ENCODE results near the gene C4orf50.

C4orf50 gene

GRCh38 chr4:5969777-5970176 is 48.5 kb downstream of the C4orf50 start:
- Histone ChIP-seq H3K27ac (ENCODE audit: low read depth, low read length) (no peak overlapping the region), H3K18ac (ENCODE audit: low read length) (no peak overlapping the region), H2BK5ac (ENCODE audit: low read depth, low read length, poor library complexity) (no peak overlapping the region), H3K79me1 (ENCODE audit: low read length) (no peaks in the 10 kb centered on the region), H4K12ac (ENCODE audit: low read depth, low read length) (no peak overlapping the region), H3K4ac (ENCODE audit: low read depth, low read length) (no peak overlapping the region), H2BK120ac (ENCODE audit: insufficient read depth, low read length, poor library complexity) (no peak overlapping the region), H2AK5ac (ENCODE audit: low read length) (no peak overlapping the region), H3K27me3 (ENCODE audit: insufficient read depth, low read length) (no peaks in the 10 kb centered on the region), H2BK12ac (ENCODE audit: low read length) (no peak overlapping the region), H3K36me3 (ENCODE audit: control insufficient read depth in 1 of 2, insufficient read depth in 2 of 2, low read length in 2 of 2) (no peaks in the 10 kb centered on the region), H3K4me2 (ENCODE audit: low read length) (no peak overlapping the region), H2AFZ (ENCODE audit: insufficient read depth, low read length, poor library complexity) (no peak overlapping the region), H3K9ac (ENCODE audit: low read length) (no peak overlapping the region), H3K23ac (ENCODE audit: low read length) (no peak overlapping the region), H4K8ac (ENCODE audit: low read depth, low read length) (no peak overlapping the region), H3K79me2 (ENCODE audit: control insufficient read depth, insufficient read depth, low read length, poor library complexity) (no peaks in the 10 kb centered on the region), H3K9me3 (ENCODE audit: insufficient read depth, low read depth, low read length) (no peaks in the 10 kb centered on the region), H3K4me1 (ENCODE audit: control insufficient read depth in 1 of 2, insufficient read depth in 2 of 2, low read length in 2 of 2) (no peaks in the 10 kb centered on the region), H3K14ac (ENCODE audit: low read length) (no peak overlapping the region), H4K91ac (ENCODE audit: low read depth, low read length) (no peak overlapping the region), H3K4me3 (ENCODE audit: low read depth, low read length) (no peak overlapping the region)
- no peak for DNase-seq
- WGBS (ENCODE audit: extremely low coverage, insufficient coverage, insufficient read length): no CpG with 5 or more reads among the region's 6 CpGs

- no peak for DNase-seq
- Histone ChIP-seq H3K27me3 (ENCODE audit: insufficient read depth, low read length) (no peaks in the 10 kb centered on the region), H3K4me1 (ENCODE audit: control insufficient read depth in 1 of 2, insufficient read depth in 2 of 2, low read length in 2 of 2) (no peaks in the 10 kb centered on the region), H3K23ac (ENCODE audit: low read length) (no peak overlapping the region), H3K79me1 (ENCODE audit: low read length) (no peaks in the 10 kb centered on the region), H3K9me3 (ENCODE audit: insufficient read depth, low read depth, low read length) (no peaks in the 10 kb centered on the region), H2BK120ac (ENCODE audit: insufficient read depth, low read length, poor library complexity) (no peak overlapping the region), H3K14ac (ENCODE audit: low read length) (no peak overlapping the region), H4K12ac (ENCODE audit: low read depth, low read length) (no peak overlapping the region), H3K27ac (ENCODE audit: low read depth, low read length) (no peak overlapping the region), H3K4me3 (ENCODE audit: low read depth, low read length) (no peak overlapping the region), H3K9ac (ENCODE audit: low read length) (no peak overlapping the region), H2BK12ac (ENCODE audit: low read length) (no peak overlapping the region), H3K4me2 (ENCODE audit: low read length) (no peak overlapping the region), H3K4ac (ENCODE audit: low read depth, low read length) (no peak overlapping the region), H3K79me2 (ENCODE audit: control insufficient read depth, insufficient read depth, low read length, poor library complexity) (no peaks in the 10 kb centered on the region), H2AFZ (ENCODE audit: insufficient read depth, low read length, poor library complexity) (no peak overlapping the region), H3K36me3 (ENCODE audit: control insufficient read depth in 1 of 2, insufficient read depth in 2 of 2, low read length in 2 of 2) (no peaks in the 10 kb centered on the region), H3K18ac (ENCODE audit: low read length) (no peak overlapping the region), H2AK5ac (ENCODE audit: low read length) (no peak overlapping the region), H4K91ac (ENCODE audit: low read depth, low read length) (no peak overlapping the region), H4K8ac (ENCODE audit: low read depth, low read length) (no peak overlapping the region), H2BK5ac (ENCODE audit: low read depth, low read length, poor library complexity) (no peak overlapping the region)
- WGBS (ENCODE audit: extremely low coverage, insufficient coverage, insufficient read length): no CpG with 5 or more reads among the region's 5 CpGs
Measured at GRCh38 chr4:5969336-5969735, 48.9 kb downstream of the C4orf50 start.

GRCh38 chr4:5968246-5968645 is 50.0 kb downstream of the C4orf50 start:
- H4K91ac ChIP-seq (ENCODE audit: low read depth, low read length): no peak overlapping the region
- no peak overlapping the region for H3K9ac ChIP-seq (ENCODE audit: low read length)
- H3K79me2 ChIP-seq (ENCODE audit: control insufficient read depth, insufficient read depth, low read length, poor library complexity): no peaks in the 10 kb centered on the region
- no peak for DNase-seq
- H3K18ac ChIP-seq (ENCODE audit: low read length): no peak overlapping the region
- H3K27me3 ChIP-seq (ENCODE audit: insufficient read depth, low read length): no peaks in the 10 kb centered on the region
- H4K12ac ChIP-seq (ENCODE audit: low read depth, low read length): no peak overlapping the region
- H2AK5ac ChIP-seq (ENCODE audit: low read length): no peak overlapping the region
- H3K4me1 ChIP-seq (ENCODE audit: control insufficient read depth in 1 of 2, insufficient read depth in 2 of 2, low read length in 2 of 2): no peaks in the 10 kb centered on the region
- H2AFZ ChIP-seq (ENCODE audit: insufficient read depth, low read length, poor library complexity): no peak overlapping the region
- no peak overlapping the region for H4K8ac ChIP-seq (ENCODE audit: low read depth, low read length)
- H3K27ac ChIP-seq (ENCODE audit: low read depth, low read length): no peak overlapping the region
- H2BK5ac ChIP-seq (ENCODE audit: low read depth, low read length, poor library complexity): no peak overlapping the region
- no peak overlapping the region for H2BK120ac ChIP-seq (ENCODE audit: insufficient read depth, low read length, poor library complexity)
- H3K36me3 ChIP-seq (ENCODE audit: control insufficient read depth in 1 of 2, insufficient read depth in 2 of 2, low read length in 2 of 2): no peaks in the 10 kb centered on the region
- no peaks in the 10 kb centered on the region for H3K79me1 ChIP-seq (ENCODE audit: low read length)
- no peak overlapping the region for H3K14ac ChIP-seq (ENCODE audit: low read length)
- H3K4ac ChIP-seq (ENCODE audit: low read depth, low read length): no peak overlapping the region
- WGBS (ENCODE audit: extremely low coverage, insufficient coverage, insufficient read length): no CpG with 5 or more reads among the region's 10 CpGs
- H3K4me2 ChIP-seq (ENCODE audit: low read length): no peak overlapping the region
- no peak overlapping the region for H2BK12ac ChIP-seq (ENCODE audit: low read length)
- no peaks in the 10 kb centered on the region for H3K9me3 ChIP-seq (ENCODE audit: insufficient read depth, low read depth, low read length)
- no peak overlapping the region for H3K23ac ChIP-seq (ENCODE audit: low read length)
- no peak overlapping the region for H3K4me3 ChIP-seq (ENCODE audit: low read depth, low read length)

GRCh38 chr4:5967783-5968182 is 50.4 kb downstream of the C4orf50 start:
- Histone ChIP-seq H2AFZ (ENCODE audit: insufficient read depth, low read length, poor library complexity) (no peak overlapping the region), H3K14ac (ENCODE audit: low read length) (no peak overlapping the region), H3K4me1 (ENCODE audit: control insufficient read depth in 1 of 2, insufficient read depth in 2 of 2, low read length in 2 of 2) (no peaks in the 10 kb centered on the region), H3K4me2 (ENCODE audit: low read length) (no peak overlapping the region), H2AK5ac (ENCODE audit: low read length) (no peak overlapping the region), H3K79me2 (ENCODE audit: control insufficient read depth, insufficient read depth, low read length, poor library complexity) (no peaks in the 10 kb centered on the region), H2BK12ac (ENCODE audit: low read length) (no peak overlapping the region), H4K91ac (ENCODE audit: low read depth, low read length) (no peak overlapping the region), H3K36me3 (ENCODE audit: control insufficient read depth in 1 of 2, insufficient read depth in 2 of 2, low read length in 2 of 2) (no peaks in the 10 kb centered on the region), H3K27ac (ENCODE audit: low read depth, low read length) (no peak overlapping the region), H3K79me1 (ENCODE audit: low read length) (no peaks in the 10 kb centered on the region), H3K4me3 (ENCODE audit: low read depth, low read length) (no peak overlapping the region), H2BK5ac (ENCODE audit: low read depth, low read length, poor library complexity) (no peak overlapping the region), H3K9me3 (ENCODE audit: insufficient read depth, low read depth, low read length) (no peaks in the 10 kb centered on the region), H3K9ac (ENCODE audit: low read length) (no peak overlapping the region), H3K27me3 (ENCODE audit: insufficient read depth, low read length) (no peaks in the 10 kb centered on the region), H2BK120ac (ENCODE audit: insufficient read depth, low read length, poor library complexity) (no peak overlapping the region), H4K12ac (ENCODE audit: low read depth, low read length) (no peak overlapping the region), H3K4ac (ENCODE audit: low read depth, low read length) (no peak overlapping the region), H4K8ac (ENCODE audit: low read depth, low read length) (no peak overlapping the region), H3K18ac (ENCODE audit: low read length) (no peak overlapping the region), H3K23ac (ENCODE audit: low read length) (no peak overlapping the region)
- DNase-seq: no peak
- WGBS (ENCODE audit: extremely low coverage, insufficient coverage, insufficient read length): no CpG with 5 or more reads among the region's 6 CpGs
